WTC11 (cell line): ENCODE data around the gene CAMKMT. TPM values are rescaled to one million over a fixed set of nuclear protein-coding genes. Genes with fewer than 3 reads are reported as not detected.

ENCODE experiments used
- ATAC-seq: fragments of 200-7000 bp; cut with Tn5 transposase; 2 replicates; pipeline ENCODE4 v1.10.0; 2021; ENCODE audit warnings: mild to moderate bottlenecking, moderate library complexity
- CTCF ChIA-PET: fragments of 300-600 bp; sonication (Branson Sonifier 250); formaldehyde crosslinking; loops from one replicate; lab custom pipeline; 2021; ENCODE audit warnings: antibody characterized with exemption; lab: Charles Lee
- POLR2A ChIA-PET: fragments of 350-600 bp; sonication (Branson Sonifier 250); formaldehyde crosslinking; loops from one replicate; lab custom pipeline; 2021; ENCODE audit warnings: antibody characterized with exemption; lab: Charles Lee
- DNase-seq: peaks from one replicate; pipeline ENCODE4 v3.0.0; 2021; ENCODE audit warnings: low spot score
- H3K27ac Mint-ChIP-seq: 2 replicates; pipeline ENCODE4 v1.8.0; 2021; ENCODE audit warnings: mixed read lengths
- H3K27me3 Mint-ChIP-seq: 2 replicates; pipeline ENCODE4 v1.8.0; 2021; ENCODE audit warnings: low read depth, mild to moderate bottlenecking, moderate library complexity, mixed read lengths
- H3K36me3 Mint-ChIP-seq: 2 replicates; pipeline ENCODE4 v1.8.0; 2021; ENCODE audit warnings: mixed read lengths
- H3K4me1 Mint-ChIP-seq: 2 replicates; pipeline ENCODE4 v1.8.0; 2022; ENCODE audit warnings: mixed read lengths
- H3K4me3 Mint-ChIP-seq: 2 replicates; pipeline ENCODE4 v1.8.0; 2021; ENCODE audit warnings: mild to moderate bottlenecking, moderate library complexity, mixed read lengths
- H3K9me3 Mint-ChIP-seq: 2 replicates; pipeline ENCODE4 v1.8.0; 2021; ENCODE audit warnings: mixed read lengths
- AFF4 ChIP-seq: sonication (generic); formaldehyde crosslinking; IDR thresholded peaks from 2 replicates; pipeline ENCODE4 v1.8.1; 2023; ENCODE audit warnings: mild to moderate bottlenecking, missing genetic modification reagents, borderline replicate concordance
- ATF2 ChIP-seq: sonication (generic); formaldehyde crosslinking; IDR thresholded peaks from 2 replicates; pipeline ENCODE4 v1.8.1; 2022; ENCODE audit warnings: low read depth, missing genetic modification reagents, borderline replicate concordance
- CREM ChIP-seq: sonication (generic); formaldehyde crosslinking; IDR thresholded peaks from 2 replicates; pipeline ENCODE4 v1.8.1; 2022; ENCODE audit warnings: mild to moderate bottlenecking, missing genetic modification reagents, moderate library complexity
- CTCF ChIP-seq: fragments of 200-600 bp; IDR thresholded peaks from 2 replicates; pipeline ENCODE4 v1.8.0; 2022; ENCODE audit warnings: antibody characterized with exemption
- E2F1 ChIP-seq: sonication (generic); formaldehyde crosslinking; IDR thresholded peaks from 2 replicates; pipeline ENCODE4 v1.8.0; 2022; ENCODE audit warnings: mild to moderate bottlenecking, missing genetic modification reagents
- E2F4 ChIP-seq: sonication (generic); formaldehyde crosslinking; IDR thresholded peaks from 2 replicates; pipeline ENCODE4 v1.8.1; 2022; ENCODE audit warnings: low read depth, mild to moderate bottlenecking, moderate library complexity, missing genetic modification reagents, borderline replicate concordance
- ELF4 ChIP-seq: sonication (generic); formaldehyde crosslinking; IDR thresholded peaks from 2 replicates; pipeline ENCODE4 v1.8.1; 2022; ENCODE audit warnings: low read depth, mild to moderate bottlenecking, moderate library complexity, missing genetic modification reagents
- ETV6 ChIP-seq: sonication (generic); formaldehyde crosslinking; IDR thresholded peaks from 2 replicates; pipeline ENCODE4 v1.8.1; 2022; ENCODE audit warnings: mild to moderate bottlenecking, missing genetic modification reagents
- FOXK1 ChIP-seq: sonication (generic); formaldehyde crosslinking; IDR thresholded peaks from 2 replicates; pipeline ENCODE4 v1.8.0; 2022; ENCODE audit warnings: mild to moderate bottlenecking, moderate library complexity, missing genetic modification reagents
- GABPB1 ChIP-seq: sonication (generic); formaldehyde crosslinking; IDR thresholded peaks from 2 replicates; pipeline ENCODE4 v1.8.1; 2023; ENCODE audit warnings: mild to moderate bottlenecking, missing genetic modification reagents
- GTF2I ChIP-seq: fragments of 250-450 bp; sonication (Bioruptor Pico); conservative IDR thresholded peaks from 2 replicates; pipeline ENCODE4 v1.4.0; 2021; ENCODE audit warnings: mild to moderate bottlenecking
- JAZF1 ChIP-seq: fragments of 250-450 bp; sonication (Bioruptor Pico); IDR thresholded peaks from 2 replicates; pipeline ENCODE4 v1.9.0; 2021; ENCODE audit warnings: moderate library complexity, mild to moderate bottlenecking, inconsistent platforms
- NFATC4 ChIP-seq: fragments of 250-450 bp; sonication (Bioruptor Pico); IDR thresholded peaks from 2 replicates; pipeline ENCODE4 v1.9.0; 2021; ENCODE audit warnings: mild to moderate bottlenecking
- NFE2L1 ChIP-seq: sonication (generic); formaldehyde crosslinking; IDR thresholded peaks from 2 replicates; pipeline ENCODE4 v1.8.1; 2023; ENCODE audit warnings: missing genetic modification reagents
- NR2C2 ChIP-seq: sonication (generic); formaldehyde crosslinking; IDR thresholded peaks from 2 replicates; pipeline ENCODE4 v1.8.0; 2022; ENCODE audit warnings: mild to moderate bottlenecking, missing genetic modification reagents
- RORB ChIP-seq: fragments of 250-450 bp; sonication (Bioruptor Pico); IDR thresholded peaks from 2 replicates; pipeline ENCODE4 v1.9.0; 2021; ENCODE audit warnings: mild to moderate bottlenecking
- SMAD3 ChIP-seq: sonication (generic); formaldehyde crosslinking; IDR thresholded peaks from 2 replicates; pipeline ENCODE4 v1.8.0; 2022; ENCODE audit warnings: missing genetic modification reagents, mild to moderate bottlenecking, borderline replicate concordance
- SP1 ChIP-seq: sonication (generic); formaldehyde crosslinking; conservative IDR thresholded peaks from 2 replicates; pipeline ENCODE4 v1.8.1; 2022; ENCODE audit warnings: missing genetic modification reagents
- TEAD1 ChIP-seq: sonication (generic); formaldehyde crosslinking; IDR thresholded peaks from 2 replicates; pipeline ENCODE4 v1.8.0; 2022; ENCODE audit warnings: mild to moderate bottlenecking, missing genetic modification reagents
- TEAD4 ChIP-seq: sonication (generic); formaldehyde crosslinking; IDR thresholded peaks from 2 replicates; pipeline ENCODE4 v1.8.0; 2022; ENCODE audit warnings: mild to moderate bottlenecking, missing genetic modification reagents
- USF1 ChIP-seq: sonication (generic); formaldehyde crosslinking; IDR thresholded peaks from 2 replicates; pipeline ENCODE4 v1.8.0; 2022; ENCODE audit warnings: mild to moderate bottlenecking, missing genetic modification reagents
- ZBTB21 ChIP-seq: sonication (generic); formaldehyde crosslinking; IDR thresholded peaks from 2 replicates; pipeline ENCODE4 v1.8.1; 2023; ENCODE audit warnings: mild to moderate bottlenecking, missing genetic modification reagents, borderline replicate concordance
- ZNF281 ChIP-seq: sonication (generic); formaldehyde crosslinking; IDR thresholded peaks from 2 replicates; pipeline ENCODE4 v1.8.0; 2023; ENCODE audit warnings: mild to moderate bottlenecking, missing genetic modification reagents
- ZNF512 ChIP-seq: sonication (generic); formaldehyde crosslinking; IDR thresholded peaks from 2 replicates; pipeline ENCODE4 v1.8.1; 2022; ENCODE audit warnings: missing genetic modification reagents, borderline replicate concordance
- total RNA-seq: library from RNA; stranded (reverse); gene quantifications from 3 replicates; pipeline ENCODE4 v1.2.3, GENCODE V29; 2021

The CAMKMT gene
- total RNA-seq, 1 experiment from 2014 or later = 20.6 TPM

GRCh38 chr2:44456946-44457345, 95.2 kb downstream of the CAMKMT start (continued):
- TF ChIP-seq CTCF (no peak), SP1 (CRISPR knock-in tag) (no peak), NFATC4 (CRISPR knock-in tag) (no peak), TEAD1 (CRISPR knock-in tag) (no peak), FOXK1 (CRISPR knock-in tag) (no peak), ZBTB21 (CRISPR knock-in tag) (no peak), NFE2L1 (no peak), ELF4 (CRISPR knock-in tag) (no peak), ETV6 (CRISPR knock-in tag) (no peak), RORB (no peak), CREM (CRISPR knock-in tag) (no peak), GTF2I (CRISPR knock-in tag) (no peak), GABPB1 (no peak), ZNF281 (no peak), ATF2 (CRISPR knock-in tag) (no peak), TEAD4 (CRISPR knock-in tag) (no peak), E2F1 (no peak), ZNF512 (CRISPR knock-in tag) (no peak)

GRCh38 chr2:44459739-44460138, 98.0 kb downstream of the CAMKMT start:
- Mint-ChIP-seq H3K4me1 (peaks cover 75% of the 10 kb centered on the region), H3K9me3 (peaks cover 14% of the 10 kb centered on the region), H3K4me3 (no peak overlapping the region), H3K27ac (peak overlapping the region; percentile 62), H3K36me3 (peaks cover 14% of the 10 kb centered on the region), H3K27me3 (no peaks in the 10 kb centered on the region)
- CTCF ChIA-PET = interaction anchor here (1.3 to 1.5 kb wide), 2 partner anchors 20 to 67 kb away, joined by 8 read pairs; no protein-coding TSS in a partner anchor
- no peak for DNase-seq
- ATAC-seq = no peak
- POLR2A ChIA-PET = no interaction called here
- TF ChIP-seq ETV6 (CRISPR knock-in tag) = no peak
- no peak for TF ChIP-seq NFATC4 (CRISPR knock-in tag)
- TF ChIP-seq JAZF1 (CRISPR knock-in tag) = no peak
- TF ChIP-seq AFF4 (CRISPR knock-in tag) = no peak
- no peak for TF ChIP-seq SMAD3
- no peak for TF ChIP-seq GABPB1
- no peak for TF ChIP-seq E2F4
- TF ChIP-seq NFE2L1 = no peak
- TF ChIP-seq NR2C2 (CRISPR knock-in tag) = no peak
- no peak for TF ChIP-seq USF1 (CRISPR knock-in tag)
